BJ (cell line): Measurements from ENCODE around the gene EMX1. TPM values are rescaled to one million over a fixed set of nuclear protein-coding genes. Genes with fewer than 3 reads are reported as not detected.

ENCODE experiments used
- CTCF ChIA-PET: fragments of 350-600 bp; formaldehyde crosslinking; extraction: SDS; loops from one replicate; lab custom pipeline; 2021; ENCODE audit warnings: antibody characterized with exemption, inconsistent platforms; lab: Yijun Ruan, JAX
- POLR2A ChIA-PET: fragments of 300-600 bp; sonication (Branson Sonifier 250); formaldehyde crosslinking; extraction: SDS; loops from one replicate; lab custom pipeline; 2021; ENCODE audit warnings: antibody characterized with exemption; lab: Charles Lee
- DNase-seq: peaks from one replicate; pipeline ENCODE4 v3.0.0-alpha.2; 2011; ENCODE audit warnings: low read depth
- H3K27me3 ChIP-seq: 2 replicates; pipeline ENCODE4 v1.6.0; 2011; ENCODE audit warnings: low read length; ENCODE audit not compliant: control insufficient read depth, insufficient read depth
- H3K36me3 ChIP-seq: 2 replicates; pipeline ENCODE4 v1.5.1; 2011; ENCODE audit warnings: low read length; ENCODE audit not compliant: control insufficient read depth, insufficient read depth
- H3K4me3 ChIP-seq: 2 replicates; pipeline ENCODE4 v1.5.1; 2011; ENCODE audit warnings: low read depth, mild to moderate bottlenecking, control low read depth, low read length
- polyA plus RNA-seq: library from polyadenylated mRNA; depleted of rRNA; stranded (reverse); fragments of >200 nt; gene quantifications from 2 replicates; pipeline ENCODE4 v1.2.3, GENCODE V29; 2011
- TF ChIP-seq, protein P1 (sequence below): IDR thresholded peaks from 2 replicates; pipeline ENCODE4 v1.5.1; 2011; ENCODE audit warnings: low read depth, mild to moderate bottlenecking, control low read depth, inconsistent platforms, low read length, moderate library complexity; ENCODE audit not compliant: insufficient read depth

Gene EMX1
- polyA plus RNA-seq, 1 experiment = not detected

DNA sequence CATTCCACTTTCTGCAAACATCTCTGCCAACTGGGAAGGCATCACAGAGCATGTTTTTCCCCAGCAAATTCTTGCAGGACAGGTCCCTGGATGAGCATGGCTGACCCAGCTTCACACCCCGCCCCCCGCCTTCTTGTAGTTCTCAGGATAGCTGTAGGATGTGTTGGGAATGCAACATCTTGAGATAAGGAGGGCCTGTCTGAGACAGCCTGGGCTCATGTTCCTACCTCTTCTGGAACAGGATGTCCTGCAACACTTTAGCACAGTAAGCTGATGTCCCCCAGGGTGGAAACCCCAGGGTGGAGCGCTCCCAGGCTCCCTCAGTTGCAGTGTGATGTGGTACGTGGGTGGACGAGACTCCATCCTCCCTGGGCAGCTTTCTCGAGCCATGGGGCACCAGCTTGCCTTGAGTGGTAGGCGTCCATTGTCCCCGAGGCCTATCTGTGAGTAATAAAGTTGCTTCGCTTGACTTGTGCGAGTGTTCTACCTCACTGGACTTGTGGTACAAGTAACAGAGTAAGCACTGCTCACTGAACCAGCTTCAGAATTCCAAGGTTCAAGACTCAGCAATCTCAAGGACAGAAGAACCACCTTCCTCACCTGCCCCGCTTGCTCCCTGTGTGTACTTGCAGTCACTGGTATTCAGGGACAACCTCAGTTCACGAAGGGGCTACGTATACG is 48.6 kb downstream of the EMX1 start:
- DNase-seq = no peak
- POLR2A ChIA-PET = no interaction called here

DNA sequence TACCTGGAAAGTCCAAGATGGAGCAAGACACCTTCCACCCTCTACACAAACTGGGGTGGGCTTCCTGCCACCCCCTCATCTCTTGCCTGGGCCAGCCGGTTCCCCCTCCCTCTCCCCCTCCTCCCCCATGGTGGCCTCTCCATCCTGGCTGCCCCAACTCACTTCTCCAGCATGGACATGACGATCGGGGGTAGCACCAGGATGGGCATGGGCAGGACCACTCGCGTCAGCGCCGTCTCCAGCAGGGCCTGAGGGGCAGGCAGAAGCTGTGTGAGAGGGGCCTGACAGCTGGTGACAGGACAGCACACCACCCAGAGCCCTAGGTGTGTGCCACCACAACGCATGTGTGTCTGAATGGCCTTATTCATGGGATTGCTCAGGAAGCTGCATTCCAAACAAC is 51.0 kb downstream of the EMX1 start:
- CTCF ChIA-PET = no interaction called here
- POLR2A ChIA-PET = no interaction called here

More for the DNA sequence above, 48.6 kb downstream of the EMX1 start:
- Histone ChIP-seq H3K27me3 (no peaks in the 10 kb centered on the region), H3K4me3 (no peak overlapping the region), H3K36me3 (peaks cover 2% of the 10 kb centered on the region)
- CTCF ChIA-PET = interaction anchor here (1.2 to 6.1 kb wide), 4 partner anchors 8 to 120 kb away, joined by 3 to 46 read pairs (median 4); no protein-coding TSS in a partner anchor
- TF ChIP-seq, protein P1, sequence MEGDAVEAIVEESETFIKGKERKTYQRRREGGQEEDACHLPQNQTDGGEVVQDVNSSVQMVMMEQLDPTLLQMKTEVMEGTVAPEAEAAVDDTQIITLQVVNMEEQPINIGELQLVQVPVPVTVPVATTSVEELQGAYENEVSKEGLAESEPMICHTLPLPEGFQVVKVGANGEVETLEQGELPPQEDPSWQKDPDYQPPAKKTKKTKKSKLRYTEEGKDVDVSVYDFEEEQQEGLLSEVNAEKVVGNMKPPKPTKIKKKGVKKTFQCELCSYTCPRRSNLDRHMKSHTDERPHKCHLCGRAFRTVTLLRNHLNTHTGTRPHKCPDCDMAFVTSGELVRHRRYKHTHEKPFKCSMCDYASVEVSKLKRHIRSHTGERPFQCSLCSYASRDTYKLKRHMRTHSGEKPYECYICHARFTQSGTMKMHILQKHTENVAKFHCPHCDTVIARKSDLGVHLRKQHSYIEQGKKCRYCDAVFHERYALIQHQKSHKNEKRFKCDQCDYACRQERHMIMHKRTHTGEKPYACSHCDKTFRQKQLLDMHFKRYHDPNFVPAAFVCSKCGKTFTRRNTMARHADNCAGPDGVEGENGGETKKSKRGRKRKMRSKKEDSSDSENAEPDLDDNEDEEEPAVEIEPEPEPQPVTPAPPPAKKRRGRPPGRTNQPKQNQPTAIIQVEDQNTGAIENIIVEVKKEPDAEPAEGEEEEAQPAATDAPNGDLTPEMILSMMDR = no peak

DNA sequence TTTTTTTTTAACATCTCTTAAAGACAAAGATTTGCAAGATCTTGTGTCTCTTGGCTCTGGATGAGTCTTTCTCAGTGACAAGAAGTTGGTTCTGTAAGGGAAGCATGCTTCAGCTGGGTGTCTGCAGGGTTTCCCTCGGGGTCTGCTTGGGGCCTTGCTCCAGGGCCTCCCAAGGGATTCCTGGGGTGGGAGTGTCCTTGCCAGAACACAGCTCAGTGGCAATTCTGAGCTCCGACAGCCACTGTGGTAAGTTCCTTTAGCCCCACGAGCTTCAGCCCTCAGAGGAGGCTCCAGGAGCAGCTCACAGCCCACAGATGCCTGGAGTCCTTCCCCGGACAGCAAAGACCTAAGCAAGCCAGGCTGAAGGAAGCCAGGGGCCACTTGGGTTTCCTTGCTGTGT is 52.4 kb downstream of the EMX1 start:
- CTCF ChIA-PET = interaction anchor here (1.0 to 9.2 kb wide), 4 partner anchors 22 to 83 kb away, joined by 3 to 122 read pairs (median 4); partner anchors contain the start of gene SPR
- no peaks in the 10 kb centered on the region; the same call in 1 of the 2 replicates for H3K36me3 ChIP-seq
- TF ChIP-seq, protein P1 = no peak
- H3K4me3 ChIP-seq = no peak overlapping the region
- no peaks in the 10 kb centered on the region for H3K27me3 ChIP-seq
- no peak for DNase-seq
- POLR2A ChIA-PET = no interaction called here

More for the DNA sequence above, 51.0 kb downstream of the EMX1 start:
- TF ChIP-seq, protein P1 = no peak
- no peak for DNase-seq
- H3K36me3 ChIP-seq = no peaks in the 10 kb centered on the region; the same call in 1 of the 2 replicates
- H3K4me3 ChIP-seq = no peak overlapping the region
- H3K27me3 ChIP-seq = no peaks in the 10 kb centered on the region

DNA sequence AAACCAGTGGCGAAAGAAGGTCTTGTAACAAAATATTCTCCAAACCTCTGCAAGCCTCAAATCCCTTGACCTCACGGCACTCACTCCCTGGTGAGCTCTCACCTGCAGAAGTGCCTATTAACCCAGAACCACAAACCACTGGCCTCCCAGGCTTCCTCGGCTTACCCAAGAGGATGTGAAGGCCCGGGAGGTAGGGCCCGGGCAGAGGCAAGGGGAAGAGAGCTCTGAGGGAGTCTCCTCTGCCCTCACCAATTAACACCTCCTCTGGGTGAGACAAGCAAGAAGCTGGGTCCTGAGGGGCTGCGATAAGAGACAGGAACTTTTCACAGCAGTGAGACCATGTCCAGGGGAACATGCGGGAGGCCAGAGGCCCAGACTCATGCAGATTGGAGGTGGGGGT is 53.7 kb downstream of the EMX1 start:
- DNase-seq = no peak
- ChIA-PET POLR2A (no interaction called here), CTCF (interaction anchor here (0.9 to 9.2 kb wide), 3 partner anchors 77 to 193 kb away, joined by 3 to 122 read pairs (median 6); partner anchors contain the start of gene SPR)
- TF ChIP-seq, protein P1 = no peak
- no peaks in the 10 kb centered on the region for H3K27me3 ChIP-seq
- peaks cover 2% of the 10 kb centered on the region for H3K36me3 ChIP-seq
- H3K4me3 ChIP-seq = no peak overlapping the region

DNA sequence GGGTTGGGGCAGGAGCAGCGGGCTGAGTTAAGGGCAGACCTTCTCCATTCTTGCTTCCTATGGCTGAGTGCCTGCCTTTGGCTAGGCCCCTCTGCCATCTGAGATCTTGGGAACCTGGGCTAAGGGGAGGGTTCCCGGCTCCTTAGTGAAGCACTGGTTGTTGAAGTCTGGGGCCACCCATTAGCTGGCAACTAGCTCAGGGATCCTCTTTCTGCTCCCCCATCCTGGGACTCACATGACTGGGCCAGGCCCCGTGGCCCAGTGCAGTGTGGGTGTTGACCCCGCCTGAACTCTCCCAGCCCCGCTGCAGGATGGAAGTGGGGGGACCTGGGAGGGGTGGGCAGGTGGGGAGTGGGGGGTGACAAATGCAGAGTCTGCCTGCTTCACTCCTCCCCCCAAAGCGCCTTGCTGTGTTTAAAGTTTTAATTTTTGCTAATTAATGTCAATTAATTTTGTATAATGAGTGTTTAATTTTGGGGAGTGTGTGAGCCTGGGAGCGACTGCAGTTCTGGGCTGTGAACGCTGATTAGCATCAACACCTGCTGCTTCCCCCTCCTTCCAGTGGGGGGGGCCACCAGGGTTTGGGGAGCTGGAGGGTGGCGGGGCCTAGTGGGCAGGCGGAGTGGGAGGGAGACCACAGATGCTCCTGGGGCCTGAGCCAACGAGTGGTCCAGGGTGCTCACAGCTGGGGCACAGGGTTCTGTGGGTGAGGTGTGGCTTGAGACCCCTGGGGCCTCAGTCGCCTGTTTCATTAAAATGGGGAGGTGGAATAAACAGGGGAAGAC is 55.2 kb downstream of the EMX1 start:
- ChIA-PET CTCF (interaction anchor here (1.0 to 9.2 kb wide), 15 partner anchors 9 to 204 kb away, joined by 3 to 122 read pairs (median 9); partner anchors contain the start of genes EMX1 and SPR), POLR2A (no interaction called here)
- Histone ChIP-seq H3K36me3 (peaks cover 2% of the 10 kb centered on the region), H3K27me3 (no peaks in the 10 kb centered on the region), H3K4me3 (no peak overlapping the region)
- DNase-seq = no peak
- TF ChIP-seq, protein P1 = no peak
